Stimulated activated naive CD8-positive, alpha-beta T cell treated with anti-CD3 and anti-CD28 coated beads, Interleukin-15, Interleukin-2, amounts not matched to agents 100 U/mL and 50 U/mL, for 24 hours (primary cell): ENCODE data around the gene RGS17.
"Not testable (repeated sequence)": the region's sequence is repeated elsewhere in the genome, so short reads cannot be mapped to it uniquely, and the experiment has no call there.

Experiments
- ATAC-seq: fragments of 150-1000 bp; cut with Tn5 transposase; one replicate; pipeline ENCODE4 v1.10.0; 2021
- DNase-seq: peaks from one replicate; pipeline ENCODE4 v3.0.0; 2021

Gene RGS17, protein sequence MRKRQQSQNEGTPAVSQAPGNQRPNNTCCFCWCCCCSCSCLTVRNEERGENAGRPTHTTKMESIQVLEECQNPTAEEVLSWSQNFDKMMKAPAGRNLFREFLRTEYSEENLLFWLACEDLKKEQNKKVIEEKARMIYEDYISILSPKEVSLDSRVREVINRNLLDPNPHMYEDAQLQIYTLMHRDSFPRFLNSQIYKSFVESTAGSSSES

DNA sequence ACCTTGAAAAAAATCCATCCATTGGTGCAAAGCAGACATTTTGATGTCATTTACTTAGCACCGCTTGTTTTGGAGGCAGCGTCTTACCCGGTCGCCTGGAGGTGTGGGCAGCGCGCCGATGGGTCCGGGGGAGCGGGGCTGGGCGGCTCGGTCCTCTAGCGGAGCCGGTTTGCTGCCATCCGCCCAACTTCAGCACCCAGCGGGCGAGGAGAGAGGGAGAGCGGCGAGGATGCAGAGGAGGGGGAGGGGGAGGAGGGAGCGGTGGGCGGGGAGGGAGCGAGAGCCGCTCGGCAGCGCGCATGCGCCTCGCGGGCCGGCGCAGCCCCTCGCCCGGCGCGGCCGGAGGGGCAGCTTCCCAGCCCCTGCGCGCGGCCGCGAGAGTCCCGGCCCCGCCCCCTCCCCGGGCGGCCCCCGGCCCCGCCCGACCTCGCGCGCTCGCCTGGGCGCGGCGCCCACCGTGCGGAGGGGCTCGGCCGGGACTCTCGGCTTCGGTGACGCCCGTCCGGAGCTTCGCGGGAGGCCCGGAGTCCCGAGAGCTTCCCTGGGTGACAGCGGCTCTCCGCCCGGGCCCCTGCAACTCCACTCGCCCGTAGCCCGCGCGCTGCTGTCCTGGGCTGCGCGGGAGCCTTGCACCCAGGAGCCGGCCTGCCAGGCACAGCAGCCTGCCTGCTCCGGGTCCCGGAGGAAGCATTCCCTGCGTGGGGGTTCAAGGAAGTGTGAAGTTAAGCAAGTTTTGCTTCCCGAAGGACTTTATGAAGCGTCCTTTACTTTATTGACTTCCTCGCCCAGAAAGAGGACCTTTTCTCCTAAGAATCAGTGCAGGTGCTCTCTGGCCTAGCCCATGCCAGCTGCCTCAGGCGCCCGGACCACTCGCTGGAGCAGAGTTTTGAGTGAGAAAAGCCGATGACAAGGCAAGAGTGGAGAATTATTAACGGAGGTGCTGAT is at the start of gene RGS17:
TSS of gene RGS17 (minus strand) at position 246 of the 945 bp plus-strand sequence. CDS start 87,264 bp downstream, outside the sequence.
- DNase-seq (peak; percentile 23), ATAC-seq (peak; percentile 63)

DNA sequence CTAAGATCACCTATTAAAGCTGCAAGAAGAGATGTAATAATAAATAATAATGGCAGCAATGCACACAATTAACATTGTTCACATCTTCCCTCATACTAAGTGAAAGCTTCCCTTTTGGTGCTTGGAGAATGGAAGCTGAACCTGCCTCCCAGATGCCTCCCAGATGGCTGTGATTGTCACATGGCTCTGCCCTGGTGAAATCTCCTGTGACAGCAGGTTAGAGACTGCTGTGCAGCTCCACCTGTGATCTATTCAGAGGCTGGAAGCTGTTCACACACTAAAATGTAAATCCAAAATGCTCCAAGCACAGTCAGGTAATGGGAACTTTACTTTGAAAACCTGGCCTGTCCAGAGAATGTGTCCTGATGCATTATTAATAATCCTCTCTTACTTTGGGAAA is 41.7 kb upstream of the RGS17 start:
- ATAC-seq (no peak), DNase-seq (no peak)

DNA sequence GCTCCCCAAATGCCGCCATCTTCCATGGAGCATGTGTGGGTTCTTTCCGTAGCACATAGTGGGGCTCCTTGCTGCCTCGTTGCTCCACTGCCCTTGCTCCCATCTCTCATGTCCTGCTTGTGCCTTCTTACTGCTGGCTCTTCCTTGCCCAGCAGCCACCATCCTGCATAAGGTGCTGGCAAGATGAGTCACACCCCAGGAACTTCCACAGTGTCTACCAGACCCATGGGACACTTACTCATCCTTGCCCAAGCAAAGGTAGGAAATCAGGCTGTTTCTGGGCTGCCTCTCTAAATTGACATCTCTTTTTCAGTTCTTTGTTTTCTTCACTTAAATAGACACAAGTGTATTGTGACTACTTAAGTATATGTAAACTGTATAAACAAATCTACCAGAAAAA is 39.4 kb upstream of the RGS17 start:
- DNase-seq (no peak), ATAC-seq (no peak)

DNA sequence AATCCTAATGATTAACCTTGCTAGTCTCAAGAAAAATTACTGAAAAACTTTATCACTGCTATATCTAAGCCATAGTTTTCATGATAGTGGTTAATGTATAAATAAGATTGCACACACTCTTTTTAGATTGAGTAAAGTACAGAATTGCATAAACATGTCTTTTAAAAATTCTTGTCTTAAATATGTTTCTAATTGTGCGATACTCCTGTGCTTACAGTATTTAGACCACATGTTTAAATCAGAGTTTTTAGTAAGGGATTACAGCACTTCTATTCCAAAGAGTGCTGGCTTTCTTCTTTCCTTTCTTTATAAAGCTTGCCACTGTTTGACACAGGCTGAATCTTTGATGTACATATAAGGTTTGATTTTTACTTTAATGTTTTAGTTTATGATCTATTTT is 36.8 kb upstream of the RGS17 start:
- ATAC-seq (no peak), DNase-seq (no peak)

DNA sequence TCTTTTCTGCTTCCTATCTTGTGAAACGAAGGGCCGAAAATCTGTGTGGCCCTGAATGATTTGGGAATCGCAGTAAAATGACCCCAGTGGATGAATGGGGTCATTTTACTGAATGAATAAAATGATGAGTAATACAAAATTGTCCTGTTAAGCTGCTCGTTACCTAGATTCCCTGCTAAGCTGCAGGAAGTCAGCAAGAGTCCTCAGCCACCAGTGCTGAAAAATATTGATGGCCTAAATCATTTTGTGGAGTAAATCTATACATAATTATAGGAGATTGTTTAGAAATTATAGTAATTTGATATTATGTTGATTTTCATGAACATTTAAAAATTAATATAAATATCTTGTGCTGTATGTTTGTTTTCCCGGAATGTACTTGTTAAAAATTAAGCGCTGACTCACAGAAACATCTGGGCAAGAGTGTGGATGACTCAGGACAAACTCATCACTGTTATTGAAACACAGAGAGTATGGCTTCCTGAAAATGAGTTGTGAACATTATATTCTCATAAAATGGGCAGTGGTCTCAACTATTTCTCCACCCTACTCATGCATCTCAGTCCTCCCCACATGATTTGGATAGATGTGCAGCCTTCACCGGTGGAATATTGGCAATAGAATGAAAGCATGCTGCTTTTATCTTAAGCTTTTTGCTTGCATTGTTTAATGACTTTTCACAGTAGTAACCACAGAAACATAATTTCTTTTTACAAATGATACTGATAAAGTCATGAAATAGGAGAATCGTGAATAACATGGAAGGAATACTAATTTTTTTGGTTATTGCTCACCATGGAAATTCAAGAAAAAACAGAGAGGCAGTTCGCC is 36.2 kb upstream of the RGS17 start:
- ATAC-seq (no peak), DNase-seq (no peak)

DNA sequence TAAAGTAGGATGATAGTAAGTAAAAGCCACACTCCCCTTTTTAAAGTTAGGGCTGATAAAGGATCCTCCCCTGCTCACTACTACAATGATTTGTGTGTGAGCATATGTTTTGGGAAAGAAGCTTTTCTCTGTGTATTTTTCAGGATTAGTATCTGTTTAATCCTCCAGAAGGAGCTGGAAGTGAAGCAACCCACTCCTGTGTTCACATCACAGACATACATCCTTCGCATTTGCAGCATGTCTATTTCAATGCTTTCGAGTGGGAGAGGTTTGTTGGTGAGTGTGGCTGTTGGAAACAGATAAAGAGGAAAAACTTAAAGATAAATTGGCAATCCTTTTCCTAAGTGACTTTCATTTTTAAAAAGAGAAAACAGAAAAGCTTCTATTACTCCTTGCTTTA is 31.6 kb upstream of the RGS17 start:
- no peak for DNase-seq
- no peak for ATAC-seq

DNA sequence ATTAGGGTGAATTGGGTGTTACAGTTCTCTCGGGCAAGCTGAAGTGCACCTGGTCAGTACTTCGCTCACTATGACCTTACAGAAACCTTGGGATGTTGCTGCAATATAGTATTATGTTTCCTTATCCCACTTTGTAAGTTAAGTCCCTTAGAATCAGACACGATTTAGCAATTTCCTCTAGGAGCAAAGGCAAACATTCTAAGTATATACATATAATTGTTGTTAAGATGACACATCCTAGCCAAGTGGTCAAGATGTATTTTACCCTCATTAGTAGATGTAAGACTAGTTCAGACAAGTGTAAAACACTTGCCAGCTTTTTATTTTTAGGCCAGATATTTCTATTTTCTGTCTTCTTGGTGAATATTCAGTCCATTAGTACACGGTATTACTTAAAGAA is 31.1 kb upstream of the RGS17 start:
- DNase-seq, result no peak
- no peak for ATAC-seq

DNA sequence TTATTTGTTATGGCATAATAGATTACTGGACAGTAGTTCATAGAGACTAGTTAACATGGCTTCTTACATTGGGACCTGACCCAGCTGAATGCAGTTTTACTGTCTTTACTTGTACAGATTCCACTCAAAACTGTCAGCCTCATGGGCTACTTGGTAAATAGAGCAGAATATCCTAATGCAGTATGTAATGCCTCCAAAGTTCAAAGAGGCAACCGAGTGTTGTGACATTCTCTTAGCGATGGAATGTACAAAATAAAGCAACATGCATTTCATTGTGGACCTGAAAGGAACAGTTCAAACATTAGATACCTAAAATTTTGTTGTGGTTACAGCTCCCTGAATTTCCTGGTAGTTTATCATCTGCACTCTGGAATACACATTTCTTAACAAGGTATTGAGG is 29.1 kb upstream of the RGS17 start:
- ATAC-seq, result no peak

DNA sequence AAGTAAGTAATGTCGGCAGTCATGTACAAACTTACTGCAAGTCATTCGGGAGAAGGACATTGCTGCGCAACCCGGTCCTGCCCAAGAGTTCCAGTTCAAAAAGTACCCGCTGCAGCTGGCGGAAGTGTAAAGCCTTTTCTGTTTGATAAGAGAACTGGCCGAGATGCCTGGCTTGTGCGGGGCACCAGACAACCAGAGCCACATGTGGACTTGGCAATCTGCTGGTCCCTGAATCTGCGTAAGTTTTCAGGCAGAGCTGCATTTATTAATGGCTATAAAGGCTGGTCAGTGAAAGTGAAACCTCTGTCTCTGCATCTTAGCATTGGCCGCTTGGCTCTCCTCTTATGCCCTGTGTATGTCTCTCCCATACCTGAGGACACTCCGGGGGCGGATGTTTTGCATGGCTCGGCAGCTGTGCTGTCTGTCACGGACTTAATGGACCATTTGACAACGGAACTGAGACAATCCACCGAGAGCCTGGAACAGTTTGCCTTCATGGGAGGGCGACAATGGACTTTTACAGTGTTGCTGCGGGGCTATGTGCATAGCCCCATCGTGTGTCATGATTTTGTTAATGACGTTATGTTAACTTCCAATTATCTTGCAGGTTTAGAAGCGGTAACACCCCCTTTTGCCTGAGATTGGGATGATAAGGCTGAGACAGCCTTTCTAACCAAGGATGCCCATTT is 19.8 kb upstream of the RGS17 start:
- no peak for ATAC-seq
- no peak for DNase-seq

More for the DNA sequence above, 29.1 kb upstream of the RGS17 start:
- no peak for DNase-seq

DNA sequence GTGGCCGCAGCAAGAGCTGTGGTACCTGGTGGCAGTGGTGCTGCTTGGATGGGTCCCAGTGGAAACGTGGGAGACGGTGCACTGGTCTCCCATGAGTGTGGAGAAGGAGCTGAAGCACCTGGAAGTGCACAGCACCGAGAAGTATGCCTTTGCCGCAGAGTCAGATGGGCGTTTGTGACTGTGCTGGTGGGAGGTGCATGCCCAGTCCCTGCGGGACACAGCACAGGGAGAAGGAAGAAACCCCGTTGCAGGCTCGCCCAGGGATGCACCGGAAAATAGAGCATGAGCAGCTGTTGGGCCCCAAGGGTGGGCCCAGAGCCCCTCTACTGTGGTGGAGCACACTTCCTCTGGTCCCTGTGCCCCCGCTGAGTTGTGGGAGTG is 19.3 kb upstream of the RGS17 start:
- DNase-seq (no peak), ATAC-seq (no peak)

DNA sequence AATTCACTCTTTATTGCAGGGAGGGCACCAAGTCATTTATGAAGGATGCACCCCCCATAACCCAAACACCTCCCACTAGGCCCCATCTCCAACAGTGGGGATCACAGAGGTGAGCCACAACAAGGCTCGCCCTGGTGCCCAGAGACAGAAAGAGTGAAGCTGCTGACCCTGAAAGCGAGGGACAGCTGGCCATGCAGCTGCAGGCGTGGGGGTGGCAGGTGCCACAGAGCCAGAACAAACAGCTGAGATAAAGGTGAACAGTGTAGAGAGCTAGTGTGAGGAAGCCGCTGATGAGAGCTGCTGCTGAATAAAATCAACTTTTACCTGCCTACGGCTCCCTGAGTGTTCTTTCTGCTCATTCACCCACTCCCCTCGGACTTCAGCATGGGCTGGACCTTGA is 18.8 kb upstream of the RGS17 start:
- DNase-seq, result no peak
- no peak for ATAC-seq

DNA sequence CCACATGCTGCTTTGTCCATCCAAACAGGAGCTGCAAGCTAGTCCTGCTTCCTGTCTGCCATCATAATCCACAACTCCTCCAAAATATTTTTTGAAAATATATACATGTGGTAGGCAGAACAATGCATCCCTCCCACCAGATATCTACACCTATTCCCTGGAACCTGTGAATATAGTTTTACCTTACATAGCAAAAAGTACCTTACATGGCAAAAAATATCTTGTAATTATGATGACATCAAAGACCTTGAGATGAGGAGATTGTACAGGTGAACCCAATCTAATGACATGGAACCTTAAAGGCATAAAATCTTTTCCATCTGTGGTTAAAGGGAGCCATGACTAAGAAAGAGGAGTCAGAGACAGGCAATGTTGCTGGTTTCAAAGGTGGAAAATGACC is 15.3 kb upstream of the RGS17 start:
- no peak for ATAC-seq
- DNase-seq, result no peak

DNA sequence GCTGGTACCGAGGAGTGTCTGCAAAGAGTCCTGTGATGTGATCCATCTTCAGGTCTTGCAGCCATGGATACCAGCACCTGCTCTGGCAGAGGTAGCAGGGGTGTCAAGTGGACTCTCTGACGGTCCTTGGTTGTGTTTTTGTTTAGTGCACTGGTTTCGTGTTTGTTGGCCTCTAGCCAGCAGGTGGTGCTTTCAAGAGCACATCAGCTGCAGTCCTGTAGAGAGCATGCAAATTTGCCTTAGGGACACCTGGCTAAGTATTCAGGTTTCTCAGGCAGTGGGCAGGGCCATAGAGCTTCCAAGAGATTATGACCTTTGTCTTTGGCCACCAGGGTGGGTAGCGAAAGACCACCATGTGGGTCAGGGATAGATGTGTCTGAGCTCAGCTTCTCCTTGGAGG is 14.5 kb upstream of the RGS17 start:
- no peak for ATAC-seq
- no peak for DNase-seq

DNA sequence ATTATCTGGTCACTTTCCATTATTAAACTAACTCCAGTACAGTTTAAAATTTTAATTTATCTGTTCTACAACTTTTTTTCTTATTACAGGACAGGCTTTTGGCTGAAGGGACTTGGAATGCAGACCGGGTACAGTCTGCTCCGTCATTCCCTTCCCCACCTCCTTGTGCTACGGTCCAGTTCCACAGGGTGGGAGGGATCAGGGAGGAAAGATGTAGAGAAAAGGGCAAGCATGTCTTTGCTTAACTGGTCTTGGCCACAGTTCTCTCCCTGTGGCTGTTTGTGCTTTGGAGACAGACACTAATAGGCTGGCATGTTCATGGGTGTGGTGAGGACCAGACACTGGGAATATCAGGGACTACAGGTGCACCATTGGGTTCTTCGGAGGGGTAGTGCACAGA is 12.1 kb upstream of the RGS17 start:
- ATAC-seq, result no peak

DNA sequence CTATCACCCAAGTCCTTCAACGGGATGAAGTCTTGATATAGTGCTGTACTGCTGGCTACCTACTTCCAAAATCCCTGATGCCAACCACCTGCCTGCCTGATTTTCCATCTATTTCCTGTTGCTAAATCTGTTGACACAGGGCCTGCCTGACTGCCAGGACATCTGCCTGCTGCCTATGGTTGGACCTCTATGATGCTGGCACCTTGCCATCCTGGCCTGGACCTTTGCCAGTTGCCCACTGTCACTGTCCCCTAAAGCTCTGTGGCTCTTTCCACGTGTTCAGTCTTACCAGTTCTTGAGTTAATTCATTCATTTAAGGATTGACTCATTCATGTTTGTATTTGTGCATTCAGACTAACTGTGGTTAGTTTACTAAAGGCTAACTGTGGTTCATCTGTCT is 9.2 kb upstream of the RGS17 start:
- no peak for ATAC-seq
- DNase-seq, result no peak

More for the DNA sequence above, 12.1 kb upstream of the RGS17 start:
- no peak for DNase-seq

DNA sequence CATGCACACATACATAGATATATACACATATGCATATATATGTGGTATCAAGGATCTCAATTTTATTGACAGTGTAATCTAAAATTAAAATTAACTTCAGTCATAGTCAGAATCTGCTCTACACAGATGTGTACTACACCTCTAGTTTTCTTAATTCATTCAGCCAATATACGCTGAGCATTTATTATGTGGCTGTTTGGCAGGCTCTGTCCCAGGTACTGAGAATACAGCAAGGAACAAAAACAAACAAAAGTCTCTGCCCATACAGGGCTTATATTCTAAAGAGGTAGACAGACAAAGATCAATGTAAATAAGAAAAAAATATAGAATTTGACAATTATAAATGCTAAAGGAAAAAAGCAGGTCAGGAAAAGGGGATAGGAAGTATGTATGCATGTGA is 7.8 kb upstream of the RGS17 start:
- DNase-seq (no peak), ATAC-seq (no peak)

DNA sequence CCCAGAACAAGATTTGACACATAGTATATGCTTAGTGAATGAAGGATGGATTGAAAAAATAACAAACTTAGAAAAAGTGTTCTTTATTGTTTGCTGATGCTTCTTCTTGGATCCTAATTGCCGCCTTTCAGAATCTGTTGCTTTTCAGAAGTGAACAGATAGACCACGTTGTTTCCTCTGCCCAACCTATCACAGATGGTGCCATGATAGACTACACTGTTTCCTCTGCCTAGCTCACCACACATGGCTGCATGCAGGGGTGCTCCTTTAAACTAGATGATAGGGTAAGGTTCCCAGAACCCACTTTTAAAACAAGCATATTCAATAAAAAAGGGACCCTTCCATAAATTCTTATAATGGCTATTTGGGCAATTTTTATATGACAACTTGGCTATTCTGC is 4.6 kb upstream of the RGS17 start:
- no peak for DNase-seq
- no peak for ATAC-seq

DNA sequence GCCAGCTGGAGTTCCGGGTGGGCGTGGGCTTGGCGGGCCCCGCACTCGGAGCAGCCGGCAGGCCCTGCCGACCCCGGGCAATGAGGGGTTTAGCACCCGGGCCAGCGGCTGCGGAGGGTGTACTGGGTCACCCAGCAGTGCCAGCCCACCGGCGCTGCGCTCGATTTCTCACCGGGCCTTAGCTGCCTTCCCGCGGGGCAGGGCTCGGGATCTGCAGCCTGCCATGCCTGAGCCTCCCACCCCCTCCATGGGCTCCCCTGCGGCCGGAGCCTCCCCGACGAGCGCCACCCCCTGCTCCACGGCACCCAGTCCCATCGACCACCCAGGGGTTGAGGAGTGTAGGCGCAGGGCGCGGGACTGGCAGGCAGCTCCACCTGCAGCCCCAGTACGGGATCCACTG is 2.6 kb upstream of the RGS17 start:
- not testable (repeated sequence) for ATAC-seq, DNase-seq

DNA sequence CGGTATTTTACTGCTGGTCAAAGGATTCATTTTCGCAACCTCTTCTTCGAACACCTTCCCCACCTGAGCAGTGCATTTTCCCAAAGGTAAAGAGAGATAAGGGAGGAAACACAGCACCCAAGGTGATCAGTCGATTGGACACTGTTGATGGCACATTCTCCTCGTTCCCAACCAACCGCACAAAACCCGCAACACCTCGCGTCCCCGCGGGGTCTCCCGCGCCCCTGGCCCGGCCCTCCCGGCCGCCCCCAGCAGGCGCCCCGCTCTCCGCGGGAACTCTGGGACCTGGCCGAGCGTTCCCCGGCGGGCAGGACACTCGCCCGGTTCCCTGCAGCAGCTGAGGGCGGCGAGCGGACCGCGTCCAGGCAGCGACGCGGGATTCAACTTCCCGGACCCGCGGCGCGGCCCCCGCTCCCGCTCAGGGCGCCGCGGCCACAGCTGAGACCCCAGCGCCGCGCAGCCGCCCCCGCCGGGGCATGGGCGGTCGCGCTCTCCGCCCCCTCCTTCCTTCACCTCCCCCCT is 506 bp downstream of the RGS17 start:
- peak; percentile 3 for DNase-seq

DNA sequence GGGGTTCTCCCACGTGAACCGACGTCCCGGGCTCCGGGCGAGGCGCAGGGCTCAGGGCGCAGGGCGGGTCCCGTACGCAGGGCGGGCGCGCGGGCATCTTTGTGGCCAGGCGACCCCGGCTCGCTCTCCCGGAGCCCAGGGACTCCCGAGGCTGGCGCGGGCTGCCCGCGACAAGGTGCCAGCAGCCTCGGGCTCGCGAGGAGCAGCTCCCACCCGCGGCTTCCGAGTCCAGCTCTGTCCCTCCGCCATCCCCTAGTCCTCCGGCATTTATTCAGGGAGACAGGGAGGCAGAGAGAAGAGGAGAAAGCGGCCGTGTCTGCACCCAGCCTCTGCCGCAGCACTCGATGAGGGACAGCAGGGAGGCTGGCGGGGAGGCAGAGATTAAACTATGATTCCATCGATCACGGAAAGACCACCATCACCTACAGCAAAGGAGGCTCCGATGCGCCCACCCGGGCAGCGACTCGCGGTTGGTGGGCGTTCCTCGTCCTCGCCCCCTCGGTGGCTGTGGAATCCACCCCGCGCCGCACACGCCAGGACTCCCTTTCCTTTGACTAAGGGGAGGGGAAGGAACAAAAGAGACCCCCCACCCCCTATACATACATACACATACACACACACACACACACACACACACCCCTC is 1.1 kb downstream of the RGS17 start:
- ATAC-seq (peak; percentile 25), DNase-seq (peak; percentile 3)

More for the DNA sequence above, 506 bp downstream of the RGS17 start:
- no peak for ATAC-seq

DNA sequence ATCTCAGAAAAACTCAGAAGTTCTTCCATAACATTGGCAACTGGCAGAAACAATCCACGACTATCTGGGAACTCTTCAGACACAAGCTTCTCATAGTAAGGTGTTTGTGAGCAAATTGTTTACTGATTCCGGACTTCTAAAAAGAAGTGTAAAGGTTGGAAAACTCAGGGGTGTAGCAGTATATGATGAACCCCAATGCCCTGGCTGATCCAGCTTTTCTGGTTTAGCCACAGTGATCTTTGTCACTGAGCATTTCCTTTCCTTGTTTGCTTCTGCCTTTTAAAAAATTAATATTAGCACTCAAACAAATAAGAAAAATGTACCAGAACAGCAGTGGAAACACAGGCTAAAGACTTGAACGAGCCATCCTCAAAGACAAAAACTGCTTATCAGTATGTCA is 4.9 kb downstream of the RGS17 start:
- no peak for DNase-seq
- ATAC-seq, result no peak
